Glomerular visceral epithelial cell (primary cell): ENCODE results near the gene KIAA1217.
"Not testable (repeated sequence)": the region's sequence is repeated elsewhere in the genome, so short reads cannot be mapped to it uniquely, and the experiment has no call there.

ENCODE experiments used
- DNase-seq: peaks from one replicate; pipeline ENCODE4 v3.0.0-alpha.2; 2016; ENCODE audit errors: extremely low spot score

Gene KIAA1217

GRCh38 chr10:24339387-24339786 lies 130.4 kb downstream of the KIAA1217 start:
- DNase-seq = no peak

- DNase-seq = no peak
These were observed 131.5 kb downstream of the KIAA1217 start for GRCh38 chr10:24340446-24340845.

- no peak for DNase-seq
These were observed 131.9 kb downstream of the KIAA1217 start for GRCh38 chr10:24340883-24341282.

GRCh38 chr10:24341371-24341770 lies 132.4 kb downstream of the KIAA1217 start:
- no peak for DNase-seq

GRCh38 chr10:24341897-24342296 lies 133.0 kb downstream of the KIAA1217 start:
- DNase-seq = no peak

- DNase-seq = no peak
These were observed 134.7 kb downstream of the KIAA1217 start for GRCh38 chr10:24343686-24344085.

GRCh38 chr10:24344279-24344678 lies 135.3 kb downstream of the KIAA1217 start:
- peak; percentile 91 for DNase-seq

- DNase-seq = no peak
These were observed 135.9 kb downstream of the KIAA1217 start for GRCh38 chr10:24344695-24345463.

GRCh38 chr10:24346877-24347519 lies 138.1 kb downstream of the KIAA1217 start:
- no peak for DNase-seq

GRCh38 chr10:24349379-24350001 lies 140.6 kb downstream of the KIAA1217 start:
- peak; percentile 27 for DNase-seq

- DNase-seq = peak; percentile 36
These were observed 141.4 kb downstream of the KIAA1217 start for GRCh38 chr10:24350070-24350921.

- not testable (repeated sequence) for DNase-seq
These were observed 141.9 kb downstream of the KIAA1217 start for GRCh38 chr10:24350922-24351225.

- DNase-seq = no peak
These were observed 143.0 kb downstream of the KIAA1217 start for GRCh38 chr10:24351961-24352360.

GRCh38 chr10:24352399-24352798 lies 143.5 kb downstream of the KIAA1217 start:
- DNase-seq = no peak

GRCh38 chr10:24353319-24353718 lies 144.4 kb downstream of the KIAA1217 start:
- no peak for DNase-seq

GRCh38 chr10:24355056-24355688 lies 146.2 kb downstream of the KIAA1217 start:
- no peak for DNase-seq

- no peak for DNase-seq
These were observed 148.5 kb downstream of the KIAA1217 start for GRCh38 chr10:24357344-24358004.

- DNase-seq = no peak
These were observed 149.1 kb downstream of the KIAA1217 start for GRCh38 chr10:24358022-24358421.

- peak; percentile 65 for DNase-seq
These were observed 151.6 kb downstream of the KIAA1217 start for GRCh38 chr10:24360282-24361127.

GRCh38 chr10:24363070-24363469 lies 154.1 kb downstream of the KIAA1217 start:
- DNase-seq = no peak
